HepG2 (cell line): ENCODE results near the gene CLIP2. TPM values are rescaled to one million over a fixed set of nuclear protein-coding genes. Genes with fewer than 3 reads are reported as not detected.

ENCODE experiments used
- ERF ChIP-seq: IDR thresholded peaks from 2 replicates; pipeline ENCODE4 v1.6.1; 2018; ENCODE audit warnings: missing biosample characterization, missing genetic modification reagents
- HMGA1 ChIP-seq: sonication (generic); formaldehyde crosslinking; conservative IDR thresholded peaks from 2 replicates; pipeline ENCODE4 v1.4.0; 2020; ENCODE audit warnings: missing genetic modification reagents
- HNF4G ChIP-seq, 2 experiments: sonication (generic) in 1 of 2; formaldehyde crosslinking in 1 of 2; IDR thresholded peaks; 2 replicates each; pipeline versions ENCODE4 v1.4.0 to v1.6.1; 2011 to 2020; ENCODE audit warnings: borderline replicate concordance in 2 of 2, low read depth in 2 of 2, mild to moderate bottlenecking in 2 of 2, low read length in 1 of 2, missing genetic modification reagents in 1 of 2, moderate library complexity in 1 of 2
- MYPOP ChIP-seq: sonication (generic); formaldehyde crosslinking; IDR thresholded peaks from 2 replicates; pipeline ENCODE4 v1.8.1; 2023; ENCODE audit warnings: mild to moderate bottlenecking, moderate library complexity, missing genetic modification reagents
- ZNF337 ChIP-seq: sonication (generic); formaldehyde crosslinking; IDR thresholded peaks from 2 replicates; pipeline ENCODE4 v1.5.1; 2020; ENCODE audit warnings: missing genetic modification reagents, low read depth, mild to moderate bottlenecking, borderline replicate concordance
- ZNF609 ChIP-seq: sonication (generic); formaldehyde crosslinking; IDR thresholded peaks from 2 replicates; pipeline ENCODE4 v1.4.0; 2020; ENCODE audit warnings: mild to moderate bottlenecking, missing genetic modification reagents, borderline replicate concordance
- ZNF713 ChIP-seq: sonication (generic); formaldehyde crosslinking; IDR thresholded peaks from 2 replicates; pipeline ENCODE4 v1.4.0; 2020; ENCODE audit warnings: mild to moderate bottlenecking, missing genetic modification reagents
- ZNF776 ChIP-seq: sonication (generic); formaldehyde crosslinking; IDR thresholded peaks from 2 replicates; pipeline ENCODE4 v1.4.0; 2020; ENCODE audit warnings: mild to moderate bottlenecking, missing genetic modification reagents
- ZNF792 ChIP-seq: IDR thresholded peaks from 2 replicates; pipeline ENCODE4 v1.6.1; 2016
- polyA plus RNA-seq, 8 experiments: library from polyadenylated mRNA; depleted of rRNA in 3 of 8; stranded (reverse) in 7 of 8; unstranded in 1 of 8; fragments of >200 nt; fragmentation: Illumina TruSeq in 4 of 8; extraction: Trizol in 4 of 8; gene quantifications; 2 replicates each; pipeline versions ENCODE4 v1.2.1 to v1.2.3, GENCODE V29; 2011 to 2016; ENCODE audit warnings: low read depth in 4 of 8, missing spikeins in 1 of 8, mixed read lengths in 1 of 8; ENCODE audit not compliant: insufficient read depth in 1 of 8
- total RNA-seq, 5 experiments: library from RNA; depleted of rRNA; stranded (reverse); fragments of >200 nt; fragmentation: Illumina TruSeq; extraction: Trizol; gene quantifications; 2 replicates each; pipeline ENCODE4 v1.2.3, GENCODE V29; 2016; ENCODE audit warnings: low read depth in 1 of 5
- TF ChIP-seq, protein P1 (sequence below): sonication (generic); formaldehyde crosslinking; conservative IDR thresholded peaks from 2 replicates; pipeline ENCODE4 v1.4.0; 2020; ENCODE audit warnings: missing genetic modification reagents
- TF ChIP-seq, protein P2 (sequence below): sonication (generic); formaldehyde crosslinking; IDR thresholded peaks from 2 replicates; pipeline ENCODE4 v1.5.0; 2020; ENCODE audit warnings: mild to moderate bottlenecking, missing genetic modification reagents, borderline replicate concordance

The CLIP2 gene
- total and polyA plus RNA-seq, 2 of the 13 experiments (the other 11 are each of a cell fraction or from before 2014, with no cell fraction given) = 6.5 to 17.4 TPM

- TF ChIP-seq ZNF609 (CRISPR knock-in tag) (no peak), ZNF337 (CRISPR knock-in tag) (no peak), ZNF792 (CRISPR knock-in tag) (no peak), MYPOP (CRISPR knock-in tag) (no peak), ZNF776 (CRISPR knock-in tag) (no peak), HMGA1 (no peak), ERF (CRISPR knock-in tag) (no peak), HNF4G (IDR thresholded peaks at IDR 0.05; ENCODE audit: borderline replicate concordance, low read depth, low read length) (no peak), HNF4G (CRISPR knock-in tag; IDR thresholded peaks at IDR 0.05; ENCODE audit: borderline replicate concordance, low read depth) (no peak), ZNF713 (CRISPR knock-in tag) (no peak)
- TF ChIP-seq, protein P1, sequence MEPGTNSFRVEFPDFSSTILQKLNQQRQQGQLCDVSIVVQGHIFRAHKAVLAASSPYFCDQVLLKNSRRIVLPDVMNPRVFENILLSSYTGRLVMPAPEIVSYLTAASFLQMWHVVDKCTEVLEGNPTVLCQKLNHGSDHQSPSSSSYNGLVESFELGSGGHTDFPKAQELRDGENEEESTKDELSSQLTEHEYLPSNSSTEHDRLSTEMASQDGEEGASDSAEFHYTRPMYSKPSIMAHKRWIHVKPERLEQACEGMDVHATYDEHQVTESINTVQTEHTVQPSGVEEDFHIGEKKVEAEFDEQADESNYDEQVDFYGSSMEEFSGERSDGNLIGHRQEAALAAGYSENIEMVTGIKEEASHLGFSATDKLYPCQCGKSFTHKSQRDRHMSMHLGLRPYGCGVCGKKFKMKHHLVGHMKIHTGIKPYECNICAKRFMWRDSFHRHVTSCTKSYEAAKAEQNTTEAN (CRISPR knock-in tag) = no peak
- TF ChIP-seq, protein P2, sequence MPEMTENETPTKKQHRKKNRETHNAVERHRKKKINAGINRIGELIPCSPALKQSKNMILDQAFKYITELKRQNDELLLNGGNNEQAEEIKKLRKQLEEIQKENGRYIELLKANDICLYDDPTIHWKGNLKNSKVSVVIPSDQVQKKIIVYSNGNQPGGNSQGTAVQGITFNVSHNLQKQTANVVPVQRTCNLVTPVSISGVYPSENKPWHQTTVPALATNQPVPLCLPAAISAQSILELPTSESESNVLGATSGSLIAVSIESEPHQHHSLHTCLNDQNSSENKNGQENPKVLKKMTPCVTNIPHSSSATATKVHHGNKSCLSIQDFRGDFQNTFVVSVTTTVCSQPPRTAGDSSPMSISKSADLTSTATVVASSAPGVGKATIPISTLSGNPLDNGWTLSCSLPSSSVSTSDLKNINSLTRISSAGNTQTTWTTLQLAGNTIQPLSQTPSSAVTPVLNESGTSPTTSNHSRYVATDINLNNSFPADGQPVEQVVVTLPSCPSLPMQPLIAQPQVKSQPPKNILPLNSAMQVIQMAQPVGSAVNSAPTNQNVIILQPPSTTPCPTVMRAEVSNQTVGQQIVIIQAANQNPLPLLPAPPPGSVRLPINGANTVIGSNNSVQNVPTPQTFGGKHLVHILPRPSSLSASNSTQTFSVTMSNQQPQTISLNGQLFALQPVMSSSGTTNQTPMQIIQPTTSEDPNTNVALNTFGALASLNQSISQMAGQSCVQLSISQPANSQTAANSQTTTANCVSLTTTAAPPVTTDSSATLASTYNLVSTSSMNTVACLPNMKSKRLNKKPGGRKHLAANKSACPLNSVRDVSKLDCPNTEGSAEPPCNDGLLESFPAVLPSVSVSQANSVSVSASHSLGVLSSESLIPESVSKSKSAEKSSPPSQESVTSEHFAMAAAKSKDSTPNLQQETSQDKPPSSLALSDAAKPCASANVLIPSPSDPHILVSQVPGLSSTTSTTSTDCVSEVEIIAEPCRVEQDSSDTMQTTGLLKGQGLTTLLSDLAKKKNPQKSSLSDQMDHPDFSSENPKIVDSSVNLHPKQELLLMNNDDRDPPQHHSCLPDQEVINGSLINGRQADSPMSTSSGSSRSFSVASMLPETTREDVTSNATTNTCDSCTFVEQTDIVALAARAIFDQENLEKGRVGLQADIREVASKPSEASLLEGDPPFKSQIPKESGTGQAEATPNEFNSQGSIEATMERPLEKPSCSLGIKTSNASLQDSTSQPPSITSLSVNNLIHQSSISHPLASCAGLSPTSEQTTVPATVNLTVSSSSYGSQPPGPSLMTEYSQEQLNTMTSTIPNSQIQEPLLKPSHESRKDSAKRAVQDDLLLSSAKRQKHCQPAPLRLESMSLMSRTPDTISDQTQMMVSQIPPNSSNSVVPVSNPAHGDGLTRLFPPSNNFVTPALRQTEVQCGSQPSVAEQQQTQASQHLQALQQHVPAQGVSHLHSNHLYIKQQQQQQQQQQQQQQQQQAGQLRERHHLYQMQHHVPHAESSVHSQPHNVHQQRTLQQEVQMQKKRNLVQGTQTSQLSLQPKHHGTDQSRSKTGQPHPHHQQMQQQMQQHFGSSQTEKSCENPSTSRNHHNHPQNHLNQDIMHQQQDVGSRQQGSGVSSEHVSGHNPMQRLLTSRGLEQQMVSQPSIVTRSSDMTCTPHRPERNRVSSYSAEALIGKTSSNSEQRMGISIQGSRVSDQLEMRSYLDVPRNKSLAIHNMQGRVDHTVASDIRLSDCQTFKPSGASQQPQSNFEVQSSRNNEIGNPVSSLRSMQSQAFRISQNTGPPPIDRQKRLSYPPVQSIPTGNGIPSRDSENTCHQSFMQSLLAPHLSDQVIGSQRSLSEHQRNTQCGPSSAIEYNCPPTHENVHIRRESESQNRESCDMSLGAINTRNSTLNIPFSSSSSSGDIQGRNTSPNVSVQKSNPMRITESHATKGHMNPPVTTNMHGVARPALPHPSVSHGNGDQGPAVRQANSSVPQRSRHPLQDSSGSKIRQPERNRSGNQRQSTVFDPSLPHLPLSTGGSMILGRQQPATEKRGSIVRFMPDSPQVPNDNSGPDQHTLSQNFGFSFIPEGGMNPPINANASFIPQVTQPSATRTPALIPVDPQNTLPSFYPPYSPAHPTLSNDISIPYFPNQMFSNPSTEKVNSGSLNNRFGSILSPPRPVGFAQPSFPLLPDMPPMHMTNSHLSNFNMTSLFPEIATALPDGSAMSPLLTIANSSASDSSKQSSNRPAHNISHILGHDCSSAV = no peak
Observed at GRCh38 chr7:74449809-74450397, 160.7 kb downstream of the CLIP2 start (continued).
